HepG2 (cell line): Measurements from ENCODE around the gene MYOC. TPM values are rescaled to one million over a fixed set of nuclear protein-coding genes. Genes with fewer than 3 reads are reported as not detected.

Experiments used
- ELF4 ChIP-seq: sonication (generic); formaldehyde crosslinking; IDR thresholded peaks from 2 replicates; pipeline ENCODE4 v1.5.0; 2020; ENCODE audit warnings: missing genetic modification reagents, mild to moderate bottlenecking, moderate library complexity, borderline replicate concordance
- FOXP1 ChIP-seq, 2 experiments: fragments of 450-650 bp in 1 of 2; IDR thresholded peaks; 2 replicates each; pipeline ENCODE4 v1.6.1; 2017 to 2018; ENCODE audit warnings: antibody characterized with exemption in 1 of 2
- MEIS1 ChIP-seq: sonication (generic); formaldehyde crosslinking; IDR thresholded peaks from 2 replicates; pipeline ENCODE4 v1.9.0; 2021; ENCODE audit warnings: mild to moderate bottlenecking, missing genetic modification reagents, moderate library complexity, borderline replicate concordance
- SETDB1 ChIP-seq: sonication (generic); formaldehyde crosslinking; IDR thresholded peaks from 2 replicates; pipeline ENCODE4 v1.5.1; 2020; ENCODE audit warnings: missing genetic modification reagents, mild to moderate bottlenecking, borderline replicate concordance
- TP53 ChIP-seq: sonication (generic); formaldehyde crosslinking; conservative IDR thresholded peaks from 2 replicates; pipeline ENCODE4 v1.4.0; 2020; ENCODE audit warnings: missing genetic modification reagents
- ZBTB1 ChIP-seq: sonication (generic); formaldehyde crosslinking; IDR thresholded peaks from 2 replicates; pipeline ENCODE4 v1.4.0; 2020; ENCODE audit warnings: missing genetic modification reagents, borderline replicate concordance
- ZNF234 ChIP-seq: sonication (generic); formaldehyde crosslinking; conservative IDR thresholded peaks from 2 replicates; pipeline ENCODE4 v1.5.1; 2020; ENCODE audit warnings: mild to moderate bottlenecking, missing genetic modification reagents
- ZNF543 ChIP-seq: sonication (generic); formaldehyde crosslinking; IDR thresholded peaks from 2 replicates; pipeline ENCODE4 v1.4.0; 2020; ENCODE audit warnings: mild to moderate bottlenecking, missing genetic modification reagents
- ZNF7 ChIP-seq: IDR thresholded peaks from 2 replicates; pipeline ENCODE4 v1.6.1; 2016; ENCODE audit warnings: missing biosample characterization, missing genetic modification reagents
- polyA plus RNA-seq, 8 experiments: library from polyadenylated mRNA; depleted of rRNA in 3 of 8; stranded (reverse) in 7 of 8; unstranded in 1 of 8; fragments of >200 nt; fragmentation: Illumina TruSeq in 4 of 8; extraction: Trizol in 4 of 8; gene quantifications; 2 replicates each; pipeline versions ENCODE4 v1.2.1 to v1.2.3, GENCODE V29; 2011 to 2016; ENCODE audit warnings: low read depth in 4 of 8, missing spikeins in 1 of 8, mixed read lengths in 1 of 8; ENCODE audit not compliant: insufficient read depth in 1 of 8
- total RNA-seq, 5 experiments: library from RNA; depleted of rRNA; stranded (reverse); fragments of >200 nt; fragmentation: Illumina TruSeq; extraction: Trizol; gene quantifications; 2 replicates each; pipeline ENCODE4 v1.2.3, GENCODE V29; 2016; ENCODE audit warnings: low read depth in 1 of 5
- TF ChIP-seq, protein P1 (sequence below): sonication (generic); formaldehyde crosslinking; IDR thresholded peaks from 2 replicates; pipeline ENCODE4 v1.4.0; 2020; ENCODE audit warnings: missing genetic modification reagents, borderline replicate concordance
- TF ChIP-seq, protein P2 (sequence below): sonication (generic); formaldehyde crosslinking; IDR thresholded peaks from 2 replicates; pipeline ENCODE4 v1.5.0; 2020; ENCODE audit warnings: mild to moderate bottlenecking, missing genetic modification reagents
- TF ChIP-seq, protein P3 (sequence below), 2 experiments: sonication (generic) in 1 of 2; formaldehyde crosslinking in 1 of 2; IDR thresholded peaks; 2 replicates each; pipeline versions ENCODE4 v1.5.1 to v1.6.1; 2011 to 2020; ENCODE audit warnings: borderline replicate concordance in 1 of 2, low read depth in 1 of 2, low read length in 1 of 2, mild to moderate bottlenecking in 1 of 2, missing genetic modification reagents in 1 of 2, moderate library complexity in 1 of 2
- TF ChIP-seq, protein P4 (sequence below): sonication (generic); formaldehyde crosslinking; IDR thresholded peaks from 2 replicates; pipeline ENCODE4 v1.5.1; 2020; ENCODE audit warnings: missing genetic modification reagents, mild to moderate bottlenecking, borderline replicate concordance
- TF ChIP-seq, protein P5 (sequence below): sonication (generic); formaldehyde crosslinking; conservative IDR thresholded peaks from 2 replicates; pipeline ENCODE4 v1.4.0; 2020; ENCODE audit warnings: missing genetic modification reagents
- TF ChIP-seq, protein P6 (sequence below): IDR thresholded peaks from 2 replicates; pipeline ENCODE4 v1.6.1; 2016

Gene MYOC
- total and polyA plus RNA-seq, 2 of the 13 experiments (the other 11 are each of a cell fraction or from before 2014, with no cell fraction given) = not detected

DNA sequence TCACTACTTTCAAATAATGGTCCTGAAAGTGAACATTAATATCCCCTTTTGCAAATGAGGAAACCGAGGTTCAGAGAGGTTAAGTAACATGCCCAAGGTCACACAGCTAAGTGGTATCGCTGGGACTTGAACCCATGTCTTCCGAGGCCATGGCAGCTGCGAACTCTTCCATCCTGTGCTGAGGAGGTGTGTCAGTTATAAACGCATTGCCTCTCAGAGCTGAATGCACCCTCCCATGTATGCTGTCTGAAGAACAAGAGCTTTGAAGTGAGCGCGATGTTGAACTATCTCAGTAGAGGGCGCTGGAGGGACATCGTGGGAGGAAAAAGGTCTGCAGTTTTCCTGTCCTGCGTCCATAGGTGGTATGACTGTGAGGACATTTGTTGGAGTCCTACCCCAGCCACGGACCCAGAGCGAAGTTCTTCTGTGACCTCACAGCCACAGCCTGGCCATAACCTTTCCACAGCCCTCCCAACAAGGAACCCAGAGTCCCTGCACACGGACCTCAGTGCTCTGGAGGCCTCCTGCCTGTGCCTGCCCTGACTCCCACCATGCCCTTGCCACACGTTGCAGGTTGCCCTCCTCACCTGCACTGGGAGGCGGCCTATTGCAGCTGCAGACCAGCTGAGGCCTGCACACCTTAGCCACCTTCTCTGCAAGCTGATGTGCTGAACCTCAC, 7.5 kb downstream of the MYOC start (continued):
- TF ChIP-seq, protein P1, sequence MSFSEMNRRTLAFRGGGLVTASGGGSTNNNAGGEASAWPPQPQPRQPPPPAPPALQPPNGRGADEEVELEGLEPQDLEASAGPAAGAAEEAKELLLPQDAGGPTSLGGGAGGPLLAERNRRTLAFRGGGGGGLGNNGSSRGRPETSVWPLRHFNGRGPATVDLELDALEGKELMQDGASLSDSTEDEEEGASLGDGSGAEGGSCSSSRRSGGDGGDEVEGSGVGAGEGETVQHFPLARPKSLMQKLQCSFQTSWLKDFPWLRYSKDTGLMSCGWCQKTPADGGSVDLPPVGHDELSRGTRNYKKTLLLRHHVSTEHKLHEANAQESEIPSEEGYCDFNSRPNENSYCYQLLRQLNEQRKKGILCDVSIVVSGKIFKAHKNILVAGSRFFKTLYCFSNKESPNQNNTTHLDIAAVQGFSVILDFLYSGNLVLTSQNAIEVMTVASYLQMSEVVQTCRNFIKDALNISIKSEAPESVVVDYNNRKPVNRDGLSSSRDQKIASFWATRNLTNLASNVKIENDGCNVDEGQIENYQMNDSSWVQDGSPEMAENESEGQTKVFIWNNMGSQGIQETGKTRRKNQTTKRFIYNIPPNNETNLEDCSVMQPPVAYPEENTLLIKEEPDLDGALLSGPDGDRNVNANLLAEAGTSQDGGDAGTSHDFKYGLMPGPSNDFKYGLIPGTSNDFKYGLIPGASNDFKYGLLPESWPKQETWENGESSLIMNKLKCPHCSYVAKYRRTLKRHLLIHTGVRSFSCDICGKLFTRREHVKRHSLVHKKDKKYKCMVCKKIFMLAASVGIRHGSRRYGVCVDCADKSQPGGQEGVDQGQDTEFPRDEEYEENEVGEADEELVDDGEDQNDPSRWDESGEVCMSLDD (CRISPR knock-in tag) = no peak
- TF ChIP-seq, protein P2, sequence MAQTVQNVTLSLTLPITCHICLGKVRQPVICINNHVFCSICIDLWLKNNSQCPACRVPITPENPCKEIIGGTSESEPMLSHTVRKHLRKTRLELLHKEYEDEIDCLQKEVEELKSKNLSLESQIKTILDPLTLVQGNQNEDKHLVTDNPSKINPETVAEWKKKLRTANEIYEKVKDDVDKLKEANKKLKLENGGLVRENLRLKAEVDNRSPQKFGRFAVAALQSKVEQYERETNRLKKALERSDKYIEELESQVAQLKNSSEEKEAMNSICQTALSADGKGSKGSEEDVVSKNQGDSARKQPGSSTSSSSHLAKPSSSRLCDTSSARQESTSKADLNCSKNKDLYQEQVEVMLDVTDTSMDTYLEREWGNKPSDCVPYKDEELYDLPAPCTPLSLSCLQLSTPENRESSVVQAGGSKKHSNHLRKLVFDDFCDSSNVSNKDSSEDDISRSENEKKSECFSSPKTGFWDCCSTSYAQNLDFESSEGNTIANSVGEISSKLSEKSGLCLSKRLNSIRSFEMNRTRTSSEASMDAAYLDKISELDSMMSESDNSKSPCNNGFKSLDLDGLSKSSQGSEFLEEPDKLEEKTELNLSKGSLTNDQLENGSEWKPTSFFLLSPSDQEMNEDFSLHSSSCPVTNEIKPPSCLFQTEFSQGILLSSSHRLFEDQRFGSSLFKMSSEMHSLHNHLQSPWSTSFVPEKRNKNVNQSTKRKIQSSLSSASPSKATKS = no peak
- TF ChIP-seq, protein P3, sequence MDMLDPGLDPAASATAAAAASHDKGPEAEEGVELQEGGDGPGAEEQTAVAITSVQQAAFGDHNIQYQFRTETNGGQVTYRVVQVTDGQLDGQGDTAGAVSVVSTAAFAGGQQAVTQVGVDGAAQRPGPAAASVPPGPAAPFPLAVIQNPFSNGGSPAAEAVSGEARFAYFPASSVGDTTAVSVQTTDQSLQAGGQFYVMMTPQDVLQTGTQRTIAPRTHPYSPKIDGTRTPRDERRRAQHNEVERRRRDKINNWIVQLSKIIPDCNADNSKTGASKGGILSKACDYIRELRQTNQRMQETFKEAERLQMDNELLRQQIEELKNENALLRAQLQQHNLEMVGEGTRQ (IDR thresholded peaks at IDR 0.05; ENCODE audit: low read depth, low read length) = no peak
- TF ChIP-seq, protein P3 (CRISPR knock-in tag; IDR thresholded peaks at IDR 0.05; ENCODE audit: borderline replicate concordance) = no peak
- TF ChIP-seq, protein P4, sequence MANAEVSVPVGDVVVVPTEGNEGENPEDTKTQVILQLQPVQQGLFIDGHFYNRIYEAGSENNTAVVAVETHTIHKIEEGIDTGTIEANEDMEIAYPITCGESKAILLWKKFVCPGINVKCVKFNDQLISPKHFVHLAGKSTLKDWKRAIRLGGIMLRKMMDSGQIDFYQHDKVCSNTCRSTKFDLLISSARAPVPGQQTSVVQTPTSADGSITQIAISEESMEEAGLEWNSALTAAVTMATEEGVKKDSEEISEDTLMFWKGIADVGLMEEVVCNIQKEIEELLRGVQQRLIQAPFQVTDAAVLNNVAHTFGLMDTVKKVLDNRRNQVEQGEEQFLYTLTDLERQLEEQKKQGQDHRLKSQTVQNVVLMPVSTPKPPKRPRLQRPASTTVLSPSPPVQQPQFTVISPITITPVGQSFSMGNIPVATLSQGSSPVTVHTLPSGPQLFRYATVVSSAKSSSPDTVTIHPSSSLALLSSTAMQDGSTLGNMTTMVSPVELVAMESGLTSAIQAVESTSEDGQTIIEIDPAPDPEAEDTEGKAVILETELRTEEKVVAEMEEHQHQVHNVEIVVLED (CRISPR knock-in tag) = no peak
- TF ChIP-seq ZNF234 (no peak), FOXP1 (IDR thresholded peaks at IDR 0.05) (no peak), FOXP1 (CRISPR knock-in tag; IDR thresholded peaks at IDR 0.05) (no peak), MEIS1 (no peak; the same call in 1 of the 2 replicates), ZBTB1 (CRISPR knock-in tag) (no peak), ZNF7 (CRISPR knock-in tag) (no peak), TP53 (CRISPR knock-in tag) (no peak), SETDB1 (CRISPR knock-in tag) (no peak), ELF4 (CRISPR knock-in tag) (no peak), ZNF543 (CRISPR knock-in tag) (no peak)
- TF ChIP-seq, protein P5, sequence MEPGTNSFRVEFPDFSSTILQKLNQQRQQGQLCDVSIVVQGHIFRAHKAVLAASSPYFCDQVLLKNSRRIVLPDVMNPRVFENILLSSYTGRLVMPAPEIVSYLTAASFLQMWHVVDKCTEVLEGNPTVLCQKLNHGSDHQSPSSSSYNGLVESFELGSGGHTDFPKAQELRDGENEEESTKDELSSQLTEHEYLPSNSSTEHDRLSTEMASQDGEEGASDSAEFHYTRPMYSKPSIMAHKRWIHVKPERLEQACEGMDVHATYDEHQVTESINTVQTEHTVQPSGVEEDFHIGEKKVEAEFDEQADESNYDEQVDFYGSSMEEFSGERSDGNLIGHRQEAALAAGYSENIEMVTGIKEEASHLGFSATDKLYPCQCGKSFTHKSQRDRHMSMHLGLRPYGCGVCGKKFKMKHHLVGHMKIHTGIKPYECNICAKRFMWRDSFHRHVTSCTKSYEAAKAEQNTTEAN (CRISPR knock-in tag) = no peak
- TF ChIP-seq, protein P6, sequence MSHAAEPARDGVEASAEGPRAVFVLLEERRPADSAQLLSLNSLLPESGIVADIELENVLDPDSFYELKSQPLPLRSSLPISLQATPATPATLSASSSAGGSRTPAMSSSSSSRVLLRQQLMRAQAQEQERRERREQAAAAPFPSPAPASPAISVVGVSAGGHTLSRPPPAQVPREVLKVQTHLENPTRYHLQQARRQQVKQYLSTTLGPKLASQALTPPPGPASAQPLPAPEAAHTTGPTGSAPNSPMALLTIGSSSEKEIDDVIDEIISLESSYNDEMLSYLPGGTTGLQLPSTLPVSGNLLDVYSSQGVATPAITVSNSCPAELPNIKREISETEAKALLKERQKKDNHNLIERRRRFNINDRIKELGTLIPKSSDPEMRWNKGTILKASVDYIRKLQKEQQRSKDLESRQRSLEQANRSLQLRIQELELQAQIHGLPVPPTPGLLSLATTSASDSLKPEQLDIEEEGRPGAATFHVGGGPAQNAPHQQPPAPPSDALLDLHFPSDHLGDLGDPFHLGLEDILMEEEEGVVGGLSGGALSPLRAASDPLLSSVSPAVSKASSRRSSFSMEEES (CRISPR knock-in tag) = no peak
